Measurements from ENCODE around the gene EFTUD2.

The EFTUD2 gene

DNA sequence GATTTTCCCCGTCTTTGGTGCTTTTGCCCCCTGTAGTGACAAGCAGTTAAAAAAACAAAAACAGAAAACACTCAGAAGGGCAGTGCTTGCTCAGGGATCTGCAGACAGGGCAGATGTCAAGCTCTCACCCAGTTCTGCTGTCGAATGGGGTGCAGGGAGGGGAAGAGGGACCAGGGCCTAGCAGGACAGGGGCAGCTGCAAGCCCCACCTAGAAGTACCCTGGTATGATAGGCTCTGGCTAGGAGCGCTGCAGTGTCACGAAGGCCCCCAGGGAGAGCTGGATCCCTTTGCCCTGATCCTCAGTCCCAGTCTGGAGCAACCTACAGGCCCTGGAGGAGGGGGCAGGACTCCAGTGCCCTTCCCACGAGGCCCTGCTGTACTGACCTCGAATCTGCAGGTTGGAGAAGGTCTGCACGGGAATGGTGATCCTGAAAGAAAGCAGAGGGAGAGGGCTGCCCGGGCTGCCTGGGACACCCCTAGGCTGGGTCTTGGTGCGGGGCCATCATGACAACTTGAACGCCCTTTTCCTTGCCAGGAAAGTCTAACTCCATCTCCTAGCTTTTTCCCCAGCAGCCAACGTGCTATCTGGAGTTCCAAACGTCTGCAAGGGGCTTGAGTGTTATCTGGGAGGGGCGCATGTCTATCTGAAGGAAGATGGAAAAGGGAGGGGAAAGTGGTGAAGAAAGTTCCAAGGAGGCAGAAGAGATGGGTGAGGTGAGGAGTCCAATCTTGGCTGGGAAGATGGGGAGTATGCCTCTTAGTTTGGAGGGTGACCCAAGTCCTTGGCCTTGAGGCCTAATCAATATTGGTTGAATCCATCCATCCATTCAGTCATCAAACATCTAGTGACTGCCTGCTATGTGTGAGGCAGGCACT, 11.2 kb upstream of the EFTUD2 start:
- no peak for DNase-seq

- no peak for DNase-seq
Observed at GRCh38 chr17:44909681-44910144, 10.5 kb upstream of the EFTUD2 start.

DNA sequence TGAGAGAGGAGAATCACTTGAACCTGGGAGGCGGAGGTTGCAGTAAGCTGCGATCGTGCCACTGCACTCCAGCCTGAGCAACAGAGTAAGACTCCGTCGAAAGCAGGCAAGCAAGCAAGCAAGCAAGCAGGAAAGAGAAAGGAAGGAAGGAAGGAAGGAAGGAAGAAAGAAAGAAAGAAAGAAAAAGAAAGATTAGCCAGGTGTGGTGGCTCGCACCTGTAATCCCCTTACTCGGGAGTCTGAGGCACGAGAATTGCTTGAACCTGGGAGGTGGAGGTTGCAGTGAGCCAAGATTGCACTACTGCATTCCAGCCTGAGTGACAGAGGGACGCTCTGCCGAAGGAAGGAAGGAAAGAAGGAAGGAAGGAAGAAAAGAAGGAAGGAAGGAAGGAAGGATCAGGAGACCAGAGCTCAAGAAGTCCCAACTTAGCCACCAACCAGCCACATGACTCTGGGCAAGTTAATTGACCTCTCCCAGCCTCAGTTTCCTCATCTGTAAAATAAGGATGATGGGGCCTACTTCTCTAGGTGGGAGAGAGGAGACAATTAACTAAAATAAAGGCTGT, 9.6 kb upstream of the EFTUD2 start:
- no peak for DNase-seq

DNA sequence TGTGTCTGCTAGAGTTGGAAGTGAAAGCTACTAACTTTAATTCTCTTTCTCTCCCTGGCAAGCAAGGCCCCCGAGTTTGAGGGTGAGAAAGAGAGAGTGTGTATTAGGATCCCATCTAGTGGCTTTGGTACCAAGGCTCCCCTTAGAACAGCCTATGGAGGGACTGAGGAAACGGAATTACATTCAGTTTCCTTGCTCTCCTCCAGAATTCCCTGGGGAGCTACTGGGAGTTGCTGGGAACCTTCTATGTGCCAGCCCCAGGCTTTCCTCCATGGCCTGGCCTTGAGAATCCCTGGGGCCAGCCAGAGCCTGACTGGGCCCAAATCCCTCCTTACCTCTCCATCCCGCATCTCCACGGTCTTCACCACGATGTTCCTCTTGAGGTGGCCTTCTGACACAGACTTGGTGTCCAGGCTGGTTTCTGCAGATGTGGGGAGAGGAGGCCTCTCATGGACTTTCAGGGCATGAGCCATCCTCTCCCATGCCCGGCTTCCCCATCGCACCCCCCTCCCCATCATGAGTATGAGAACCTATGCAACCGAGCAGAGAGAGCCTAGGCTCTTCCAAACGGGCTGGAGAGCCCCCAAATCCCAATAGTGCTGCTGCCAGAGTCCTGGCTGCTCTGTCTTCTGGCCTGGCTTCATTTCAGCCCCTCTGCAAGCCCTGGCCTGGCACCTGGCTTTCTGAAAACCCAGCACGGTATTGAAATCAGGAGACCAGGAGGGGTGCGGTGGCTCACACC, 8.7 kb upstream of the EFTUD2 start:
- DNase-seq = no peak

DNA sequence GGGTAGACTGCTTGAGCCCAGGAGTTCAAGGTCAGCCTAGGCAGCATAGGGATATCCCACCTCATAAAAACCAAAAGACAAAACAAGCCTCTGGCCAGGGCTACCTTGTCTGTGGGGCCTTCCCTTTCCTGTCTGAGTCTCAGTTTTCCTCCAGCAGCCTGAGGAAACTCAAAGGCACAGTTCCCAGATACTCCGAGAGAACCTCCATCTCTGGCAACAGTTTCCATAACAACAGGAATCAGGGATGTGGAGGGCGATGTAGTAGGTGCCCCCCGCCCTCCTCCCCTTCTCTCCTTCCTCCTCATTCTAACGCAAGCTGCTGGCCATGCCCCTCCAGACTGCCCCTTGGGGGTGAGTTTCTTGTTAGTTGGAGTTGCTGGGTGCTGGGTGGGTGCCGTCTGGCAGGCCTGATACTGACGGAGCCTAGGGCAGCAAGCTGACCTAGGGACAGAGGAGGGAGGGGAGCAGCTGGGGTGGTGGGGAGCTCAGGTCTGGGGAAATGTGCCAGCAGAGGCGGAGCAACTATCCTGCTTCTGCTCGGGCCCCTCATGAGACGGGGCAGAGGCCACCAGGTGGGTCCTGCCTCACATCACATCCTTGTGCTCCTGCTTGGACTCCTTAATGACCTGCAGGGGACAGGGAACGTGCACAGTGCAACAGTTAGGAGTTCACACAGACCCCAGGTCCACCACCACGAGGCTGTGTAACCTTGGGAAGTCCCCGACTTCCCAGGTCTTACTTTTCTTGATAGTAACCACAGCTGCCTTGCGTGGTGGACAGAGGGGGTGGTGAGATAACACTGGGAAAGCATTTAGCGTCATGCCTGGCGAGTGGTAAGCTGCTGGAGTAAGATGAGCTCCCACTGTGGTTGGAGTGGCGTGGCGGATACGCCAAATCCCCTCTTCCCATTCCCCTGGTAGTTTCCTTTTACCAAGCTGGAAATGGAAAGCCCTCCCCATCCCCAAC, 7.8 kb upstream of the EFTUD2 start:
- no peak for DNase-seq

DNA sequence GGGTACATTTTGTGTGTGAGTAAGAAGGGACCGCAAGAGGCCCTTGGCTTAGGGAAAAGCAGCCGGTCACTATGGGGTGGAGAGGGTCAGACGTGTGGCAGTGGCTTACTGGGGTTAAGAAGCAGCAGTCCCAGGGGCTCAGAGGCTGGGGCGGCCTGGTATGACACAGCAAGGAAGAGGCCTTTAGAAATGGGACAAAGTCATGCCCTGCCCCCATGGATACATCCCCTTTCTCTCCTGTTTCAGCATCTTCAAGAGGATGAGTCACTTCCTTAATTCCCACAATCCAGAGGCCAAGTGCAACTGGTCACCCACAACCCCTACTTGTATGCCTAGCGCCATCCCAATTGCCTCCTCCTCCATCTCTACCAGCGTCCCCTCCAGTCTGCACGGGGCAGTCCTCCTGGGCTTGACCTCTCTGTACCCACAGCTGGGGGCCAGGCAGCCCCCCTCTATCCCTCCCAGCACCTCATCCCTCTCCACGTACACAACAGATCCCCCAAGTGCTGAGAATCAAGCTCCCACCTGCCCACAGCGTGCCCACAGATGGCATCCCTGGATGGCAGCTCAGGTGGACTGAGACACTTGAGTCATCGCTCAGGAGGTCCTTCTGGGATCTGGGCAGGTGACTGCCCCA, 6.9 kb upstream of the EFTUD2 start:
- no peak for DNase-seq

GRCh38 chr17:44905006-44906000, 6.1 kb upstream of the EFTUD2 start:
- DNase-seq = no peak

DNA sequence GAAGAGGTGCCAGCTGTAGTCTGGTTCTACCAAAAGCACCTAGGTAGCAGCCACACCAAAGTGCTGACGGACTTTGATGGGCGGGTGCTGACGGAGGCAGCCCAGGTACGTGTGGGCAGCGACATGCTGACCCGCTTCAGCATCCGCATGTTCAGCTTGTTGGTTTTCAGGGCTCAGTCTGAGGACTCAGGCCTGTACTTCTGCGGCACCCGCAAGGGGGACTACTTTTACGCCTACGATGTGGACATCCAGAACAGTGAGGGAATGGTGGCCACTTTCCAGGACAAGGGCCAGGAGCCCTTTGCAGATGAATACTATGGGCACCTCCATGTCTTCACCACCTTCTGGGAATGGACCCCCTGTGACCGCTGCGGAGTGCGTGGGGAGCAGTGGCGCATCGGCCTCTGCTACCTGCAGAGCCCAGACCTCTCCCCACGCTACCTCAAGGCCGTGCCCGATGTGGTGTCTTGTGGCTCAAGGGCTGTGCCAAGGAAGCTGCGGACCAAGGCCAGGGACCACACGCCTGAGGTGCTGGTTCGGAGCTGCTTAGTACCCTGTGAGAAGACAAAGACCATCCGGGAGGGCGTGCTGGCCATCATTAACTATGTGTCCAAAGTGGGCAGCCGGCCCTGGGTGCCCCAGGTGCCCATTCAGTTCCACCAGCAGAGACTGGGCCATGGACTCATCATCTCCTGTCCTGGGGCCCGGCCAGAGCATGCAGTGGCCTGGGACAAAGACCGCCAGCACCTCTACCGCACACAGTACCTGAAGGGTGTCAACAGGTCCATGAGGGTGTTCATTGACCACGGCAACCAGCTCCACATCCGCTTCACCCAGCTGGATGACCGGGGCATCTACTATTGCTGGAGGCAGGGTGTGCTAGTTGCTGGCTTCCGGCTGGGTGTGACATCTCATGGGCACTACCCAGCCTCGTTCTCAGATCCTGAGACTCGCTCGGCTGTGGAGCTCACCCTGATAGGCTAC, 5.0 kb upstream of the EFTUD2 start:
- DNase-seq = no peak

GRCh38 chr17:44903012-44903685, 3.9 kb upstream of the EFTUD2 start:
- DNase-seq = no peak

- no peak for DNase-seq
Observed at GRCh38 chr17:44902135-44902760, 3.0 kb upstream of the EFTUD2 start.

DNA sequence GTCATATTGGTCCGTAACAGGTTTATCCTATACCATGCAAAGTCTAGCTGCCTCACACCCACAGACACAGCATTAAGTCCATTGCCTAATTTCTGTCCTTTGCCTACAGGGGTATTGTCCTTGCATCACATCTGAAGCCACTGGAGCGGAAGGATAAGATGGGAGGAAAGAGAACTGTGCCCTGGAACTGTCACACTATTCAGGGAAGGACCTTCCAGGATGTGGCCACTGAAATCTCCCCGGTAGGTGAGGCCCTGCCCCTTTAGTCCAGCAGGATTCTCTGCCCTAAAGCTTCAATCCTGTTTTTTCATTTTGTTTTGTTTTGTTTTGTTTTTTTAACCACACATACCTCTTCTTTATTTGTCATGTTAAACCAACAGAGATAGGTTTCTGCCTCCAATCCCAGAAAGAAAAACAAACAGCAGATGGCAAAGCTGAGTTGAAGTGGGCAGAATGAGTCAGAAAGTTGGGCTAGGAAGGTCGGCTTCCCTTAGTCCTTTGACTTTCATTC, 2.2 kb upstream of the EFTUD2 start:
- no peak for DNase-seq

DNA sequence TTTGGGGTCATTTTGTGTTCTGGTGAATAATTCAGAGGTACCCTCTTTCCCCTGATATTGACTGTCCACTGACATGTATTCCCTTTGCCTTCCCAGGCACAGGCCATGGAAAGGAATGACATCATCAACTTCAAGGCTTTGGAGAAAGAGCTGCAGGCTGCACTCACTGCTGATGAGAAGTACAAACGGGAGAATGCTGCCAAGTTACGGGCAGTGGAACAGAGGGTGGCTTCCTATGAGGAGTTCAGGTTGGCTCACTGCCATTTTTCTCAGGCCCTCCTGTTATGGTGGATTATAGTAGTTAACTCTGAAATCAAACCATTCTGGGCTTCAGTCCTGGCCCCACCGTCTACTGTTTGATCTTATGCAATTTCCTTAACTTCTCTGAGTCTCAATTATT, 1.6 kb upstream of the EFTUD2 start:
- peak; percentile 14 for DNase-seq

- DNase-seq = no peak
Observed at GRCh38 chr17:44898768-44899073, 524 bp downstream of the EFTUD2 start.

DNA sequence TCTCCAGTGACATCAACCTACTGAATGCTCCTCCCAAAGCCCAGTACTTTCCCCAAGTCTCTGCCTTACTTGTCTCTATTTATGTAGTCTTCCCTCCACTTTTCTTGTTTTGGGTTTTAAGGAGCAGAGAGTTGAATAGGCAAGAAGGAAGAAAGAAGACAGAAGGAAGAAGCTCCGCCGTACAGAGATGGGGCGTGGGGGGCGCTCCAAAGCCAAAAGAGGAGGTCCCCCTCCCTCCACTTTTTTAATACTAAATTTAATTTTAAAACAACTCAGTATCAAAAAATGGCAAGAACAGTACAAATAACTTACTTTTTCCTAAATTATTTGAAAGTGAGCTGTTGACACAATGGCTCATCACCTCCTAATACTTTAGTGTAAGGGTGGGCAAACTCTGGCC, 4.6 kb downstream of the EFTUD2 start:
- DNase-seq = no peak

GRCh38 chr17:44892250-44892649, 7.0 kb downstream of the EFTUD2 start:
- DNase-seq = no peak

- no peak for DNase-seq
Observed at GRCh38 chr17:44889003-44889402, 10.2 kb downstream of the EFTUD2 start.

DNA sequence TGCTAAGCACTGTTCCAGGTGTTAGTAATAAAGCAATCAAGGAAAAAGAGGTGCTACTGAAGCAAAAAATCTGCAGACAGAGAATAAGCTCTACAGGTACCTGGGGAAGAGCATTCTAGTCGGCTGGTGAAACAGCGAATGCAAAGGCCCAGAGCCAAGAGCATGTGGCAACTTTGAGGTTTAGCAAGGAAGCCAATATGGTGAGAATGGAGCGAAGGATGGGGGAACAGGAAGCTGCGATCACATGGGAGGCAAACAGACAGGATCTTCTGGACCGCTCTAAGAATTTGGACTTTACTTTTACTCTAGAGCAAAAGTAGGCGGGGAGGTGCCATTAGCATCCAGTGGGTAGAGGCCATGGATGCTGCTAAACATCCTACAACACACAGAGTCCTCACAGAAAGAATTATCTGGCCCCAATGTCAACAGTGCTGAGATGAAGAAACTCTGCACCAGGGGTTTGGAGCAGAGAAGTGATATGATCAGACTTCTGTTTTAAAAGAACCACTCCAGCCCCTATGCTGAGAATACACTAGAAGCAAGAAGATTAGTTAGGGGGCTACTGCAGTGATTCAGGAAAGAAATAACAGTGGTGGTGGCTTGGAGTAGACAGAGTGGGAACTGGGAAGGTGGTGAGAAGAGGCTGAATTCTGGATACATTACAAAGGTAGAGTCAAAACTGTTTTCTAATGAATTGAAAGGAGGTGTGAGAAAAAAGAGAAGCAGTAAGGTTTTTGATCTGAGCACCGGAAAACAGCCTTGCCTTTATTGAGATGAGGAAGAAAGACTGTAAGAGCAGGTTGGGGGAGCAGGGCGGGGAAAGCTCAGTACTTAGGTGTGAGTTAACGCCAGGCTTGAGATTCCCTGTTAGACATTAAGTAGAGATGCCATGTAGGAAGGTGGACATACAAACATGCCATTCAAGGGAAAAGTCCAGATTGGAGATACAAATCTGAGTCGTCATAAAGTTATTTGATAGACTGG, 11.0 kb downstream of the EFTUD2 start:
- no peak for DNase-seq

Data from NCI-H1105 treated with DMSO at 0.1 percent for 48 hours (cell line).